Keratinocyte (primary cell): ENCODE data around the gene NEUROG1. TPM values are rescaled to one million over a fixed set of nuclear protein-coding genes. Genes with fewer than 3 reads are reported as not detected.
"Not testable (repeated sequence)": the region's sequence is repeated elsewhere in the genome, so short reads cannot be mapped to it uniquely, and the experiment has no call there.

Experiments
- DNase-seq: peaks from one replicate; pipeline ENCODE4 v3.0.0-alpha.2; 2011; ENCODE audit warnings: low read depth, missing footprints, low spot score
- FAIRE-seq: peaks from 2 replicates; lab custom pipeline; 2011; peaks lifted over from hg19 to GRCh38; lab: Jason Lieb, UNC
- H2AFZ ChIP-seq: 2 replicates; pipeline ENCODE4 v1.6.0; 2012; ENCODE audit warnings: low read length, control low read depth, inconsistent platforms; ENCODE audit not compliant: control insufficient read depth
- H3K27ac ChIP-seq: 2 replicates; pipeline ENCODE4 v1.5.1; 2011; ENCODE audit warnings: low read length; ENCODE audit not compliant: control insufficient read depth, insufficient read depth
- H3K27me3 ChIP-seq: 3 replicates; pipeline ENCODE4 v1.6.0; 2011; ENCODE audit warnings: low read length; ENCODE audit not compliant: control insufficient read depth, insufficient read depth; ENCODE audit errors: extremely low read depth
- H3K36me3 ChIP-seq, 2 experiments: 2 replicates in 1 of 2; 3 replicates in 1 of 2; pipeline ENCODE4 v1.5.1; 2011; ENCODE audit warnings: low read length in 2 of 2, mild to moderate bottlenecking in 1 of 2; ENCODE audit not compliant: control insufficient read depth in 2 of 2, insufficient read depth in 2 of 2; ENCODE audit errors: extremely low read depth in 1 of 2
- H3K4me1 ChIP-seq: 3 replicates; pipeline ENCODE4 v1.5.1; 2011; ENCODE audit warnings: low read length; ENCODE audit not compliant: control insufficient read depth, insufficient read depth; ENCODE audit errors: extremely low read depth
- H3K4me2 ChIP-seq: 3 replicates; pipeline ENCODE4 v1.6.0; 2011; ENCODE audit warnings: low read depth, low read length; ENCODE audit not compliant: control insufficient read depth, insufficient read depth; ENCODE audit errors: extremely low read depth
- H3K4me3 ChIP-seq, 3 experiments: fragments of 200-600 bp in 1 of 3; sonication (generic) in 1 of 3; 2 replicates in 2 of 3; 3 replicates in 1 of 3; pipeline ENCODE4 v1.5.1; 2011 to 2016; ENCODE audit warnings: low read length in 3 of 3, mild to moderate bottlenecking in 3 of 3, control low read depth in 2 of 3, inconsistent platforms in 1 of 3, low read depth in 1 of 3, mixed read lengths in 1 of 3, mixed run types in 1 of 3, moderate library complexity in 1 of 3; ENCODE audit not compliant: control insufficient read depth in 2 of 3, insufficient read depth in 2 of 3; ENCODE audit errors: extremely low read depth in 1 of 3
- H3K79me2 ChIP-seq: 2 replicates; pipeline ENCODE4 v1.6.0; 2012; ENCODE audit warnings: low read length; ENCODE audit not compliant: control insufficient read depth, insufficient read depth
- H3K9ac ChIP-seq: 3 replicates; pipeline ENCODE4 v1.6.0; 2011; ENCODE audit warnings: low read length; ENCODE audit not compliant: control insufficient read depth, insufficient read depth; ENCODE audit errors: extremely low read depth
- H3K9me1 ChIP-seq: 3 replicates; pipeline ENCODE4 v1.6.0; 2011; ENCODE audit warnings: low read length; ENCODE audit not compliant: control insufficient read depth, insufficient read depth; ENCODE audit errors: extremely low read depth
- H3K9me3 ChIP-seq: 2 replicates; pipeline ENCODE4 v1.5.1; 2012; ENCODE audit warnings: low read depth, low read length; ENCODE audit not compliant: control insufficient read depth
- H4K20me1 ChIP-seq: 3 replicates; pipeline ENCODE4 v1.6.0; 2011; ENCODE audit warnings: low read length; ENCODE audit not compliant: control insufficient read depth, insufficient read depth; ENCODE audit errors: extremely low read depth
- EZH2 ChIP-seq: IDR thresholded peaks from one replicate; pipeline ENCODE4 v1.6.1; 2012; ENCODE audit warnings: inconsistent platforms, mild to moderate bottlenecking, low read length, moderate library complexity
- dilution Hi-C: fragments of 300-500 bp; cut with MboI; formaldehyde crosslinking; loops from one replicate; pipeline ENCODE4 v1.7.0; 2020; ENCODE audit warnings: low sequenced_read_pairs; ENCODE audit not compliant: extremely low pct_ligation_motif_present
- polyA plus RNA-seq, 5 experiments: library from polyadenylated mRNA; depleted of rRNA in 3 of 5; stranded (reverse) in 3 of 5; stranded (forward) in 1 of 5; unstranded in 1 of 5; fragments of >200 nt; gene quantifications; 1 replicate in 1 of 5; 2 replicates in 3 of 5; 3 replicates in 1 of 5; pipeline versions ENCODE4 v1.2.1 to v1.2.3, GENCODE V29; 2011 to 2012; ENCODE audit warnings: missing spikeins in 2 of 5, low read depth in 1 of 5, low replicate concordance in 1 of 5
- TF ChIP-seq, protein P1 (sequence below), 3 experiments: IDR thresholded peaks in 1 of 3; conservative IDR thresholded peaks in 1 of 3; optimal IDR thresholded peaks in 1 of 3; 2 replicates in 2 of 3; 3 replicates in 1 of 3; pipeline versions ENCODE3 to v1.5.1; 2011; ENCODE audit warnings: low read length in 3 of 3, mild to moderate bottlenecking in 3 of 3, moderate library complexity in 2 of 3, control low read depth in 1 of 3, inconsistent platforms in 1 of 3; ENCODE audit not compliant: insufficient read depth in 2 of 3; ENCODE audit errors: extremely low read depth in 1 of 3

The NEUROG1 gene
- polyA plus RNA-seq, 1 donor (not counting 4 experiments of a cell fraction or from before 2014, with no cell fraction given), result not detected

- no peak overlapping the region for H3K4me3 ChIP-seq
- no peaks in the 10 kb centered on the region for H4K20me1 ChIP-seq
- H3K4me2 ChIP-seq, result peak overlapping the region; percentile 47
- H3K36me3 ChIP-seq, result no peaks in the 10 kb centered on the region
- no peak overlapping the region for H3K9ac ChIP-seq
- no peak for DNase-seq
- H3K27me3 ChIP-seq, result no peaks in the 10 kb centered on the region
- dilution Hi-C loops, result no loop called here
- H3K79me2 ChIP-seq, result no peaks in the 10 kb centered on the region
- no peaks in the 10 kb centered on the region for H3K9me3 ChIP-seq
- peaks cover 28% of the 10 kb centered on the region for H3K4me1 ChIP-seq
- H3K9me1 ChIP-seq, result peaks cover 2% of the 10 kb centered on the region
- TF ChIP-seq, protein P1, sequence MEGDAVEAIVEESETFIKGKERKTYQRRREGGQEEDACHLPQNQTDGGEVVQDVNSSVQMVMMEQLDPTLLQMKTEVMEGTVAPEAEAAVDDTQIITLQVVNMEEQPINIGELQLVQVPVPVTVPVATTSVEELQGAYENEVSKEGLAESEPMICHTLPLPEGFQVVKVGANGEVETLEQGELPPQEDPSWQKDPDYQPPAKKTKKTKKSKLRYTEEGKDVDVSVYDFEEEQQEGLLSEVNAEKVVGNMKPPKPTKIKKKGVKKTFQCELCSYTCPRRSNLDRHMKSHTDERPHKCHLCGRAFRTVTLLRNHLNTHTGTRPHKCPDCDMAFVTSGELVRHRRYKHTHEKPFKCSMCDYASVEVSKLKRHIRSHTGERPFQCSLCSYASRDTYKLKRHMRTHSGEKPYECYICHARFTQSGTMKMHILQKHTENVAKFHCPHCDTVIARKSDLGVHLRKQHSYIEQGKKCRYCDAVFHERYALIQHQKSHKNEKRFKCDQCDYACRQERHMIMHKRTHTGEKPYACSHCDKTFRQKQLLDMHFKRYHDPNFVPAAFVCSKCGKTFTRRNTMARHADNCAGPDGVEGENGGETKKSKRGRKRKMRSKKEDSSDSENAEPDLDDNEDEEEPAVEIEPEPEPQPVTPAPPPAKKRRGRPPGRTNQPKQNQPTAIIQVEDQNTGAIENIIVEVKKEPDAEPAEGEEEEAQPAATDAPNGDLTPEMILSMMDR (optimal IDR thresholded peaks at IDR 0.05 in 1 of 3, IDR thresholded peaks at IDR 0.05 in 1 of 3, conservative IDR thresholded peaks at IDR 0.05 in 1 of 3; ENCODE audit: extremely low read depth in 1 of 3, insufficient read depth in 2 of 3, low read length in 3 of 3), result no peak
- no peak for TF ChIP-seq EZH2
- peak; percentile 51 for FAIRE-seq
- no peak overlapping the region for H3K27ac ChIP-seq
- no peak overlapping the region for H2AFZ ChIP-seq
These were observed 37.1 kb downstream of the NEUROG1 start for GRCh38 chr5:135498637-135498995.

DNA sequence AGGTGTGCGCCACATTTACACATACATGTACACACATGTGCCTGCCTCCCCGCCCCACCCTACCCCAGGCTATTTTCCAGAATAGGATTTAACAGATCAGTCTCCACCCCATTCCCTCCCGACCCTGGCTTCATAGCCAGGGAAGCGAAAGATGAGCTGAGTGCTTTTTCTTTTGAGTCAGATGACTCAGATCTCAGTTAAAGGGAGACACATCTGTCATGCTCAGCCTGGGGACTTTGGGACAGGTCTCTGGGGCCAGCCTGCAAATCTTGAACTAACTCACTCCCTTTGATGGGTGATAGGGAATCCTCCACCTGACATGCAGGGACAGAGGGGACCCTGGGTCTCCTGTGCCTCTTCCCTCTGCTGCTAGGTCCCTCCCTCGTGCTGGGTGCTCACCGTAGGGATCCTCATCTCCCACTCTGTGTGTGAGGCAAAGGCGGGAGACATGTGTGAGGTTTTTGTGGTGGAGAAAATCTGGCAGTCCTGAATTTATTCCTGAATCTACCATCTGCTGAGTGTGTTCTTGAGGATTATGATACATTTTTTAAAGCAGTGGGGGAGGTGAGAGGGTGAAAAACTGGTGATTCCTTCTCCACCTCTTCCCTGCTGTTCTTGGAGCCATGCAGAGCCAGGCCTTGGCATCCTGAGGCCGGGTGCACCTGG is 37.7 kb downstream of the NEUROG1 start:
- H3K27me3 ChIP-seq, result no peaks in the 10 kb centered on the region
- dilution Hi-C loops, result no loop called here
- H3K36me3 ChIP-seq, result no peaks in the 10 kb centered on the region
- no peak overlapping the region for H3K27ac ChIP-seq
- no peaks in the 10 kb centered on the region for H3K9me3 ChIP-seq
- peaks cover 33% of the 10 kb centered on the region for H3K4me1 ChIP-seq
- DNase-seq (no peak), FAIRE-seq (peak; percentile 79)
- H3K4me3 ChIP-seq, result peak overlapping the region in 1 of 3 experiments; percentile 5
- no peaks in the 10 kb centered on the region for H3K79me2 ChIP-seq
- H3K9me1 ChIP-seq, result peaks cover 2% of the 10 kb centered on the region
- H3K4me2 ChIP-seq, result peak overlapping the region; percentile 47
- TF ChIP-seq, protein P1 (optimal IDR thresholded peaks at IDR 0.05 in 1 of 3, IDR thresholded peaks at IDR 0.05 in 1 of 3, conservative IDR thresholded peaks at IDR 0.05 in 1 of 3; ENCODE audit: extremely low read depth in 1 of 3, insufficient read depth in 2 of 3, low read length in 3 of 3), result no peak
- no peak for TF ChIP-seq EZH2
- no peak overlapping the region for H3K9ac ChIP-seq
- no peaks in the 10 kb centered on the region for H4K20me1 ChIP-seq
- H2AFZ ChIP-seq, result no peak overlapping the region

- H4K20me1 ChIP-seq, H2AFZ ChIP-seq, H3K9me1 ChIP-seq, H3K9me3 ChIP-seq, H3K27me3 ChIP-seq, H3K9ac ChIP-seq, dilution Hi-C loops, FAIRE-seq, H3K4me2 ChIP-seq, DNase-seq, H3K4me3 ChIP-seq, H3K27ac ChIP-seq, H3K79me2 ChIP-seq, H3K36me3 ChIP-seq: not testable (repeated sequence)
- peaks cover 52% of the 10 kb centered on the region for H3K4me1 ChIP-seq
These were observed 40.2 kb downstream of the NEUROG1 start for GRCh38 chr5:135495531-135495930.
